GM23248 (cell line): Measurements from ENCODE around the gene FAM89B. TPM values are rescaled to one million over a fixed set of nuclear protein-coding genes. Genes with fewer than 3 reads are reported as not detected.
"Not testable (repeated sequence)": the region's sequence is repeated elsewhere in the genome, so short reads cannot be mapped to it uniquely, and the experiment has no call there.

Experiments used
- DNase-seq: peaks from one replicate; pipeline ENCODE4 v3.0.0-alpha.2; 2015
- H2AFZ ChIP-seq: fragments of 200-600 bp; sonication (generic); 2 replicates; pipeline ENCODE4 v1.6.1; 2016; ENCODE audit warnings: antibody characterized with exemption
- H3F3A ChIP-seq: fragments of 200-600 bp; sonication (generic); 2 replicates; pipeline ENCODE4 v1.6.1; 2016; ENCODE audit warnings: mild to moderate bottlenecking, antibody characterized with exemption, mixed run types; ENCODE audit not compliant: insufficient read depth
- H3K27ac ChIP-seq: fragments of 200-600 bp; sonication (generic); 2 replicates; pipeline ENCODE4 v1.5.1; 2016; ENCODE audit warnings: mild to moderate bottlenecking
- H3K27me3 ChIP-seq: fragments of 200-600 bp; sonication (generic); replicated peaks from 2 replicates; pipeline ENCODE4 v1.6.1; 2016; ENCODE audit warnings: mild to moderate bottlenecking; ENCODE audit not compliant: insufficient read depth
- H3K36me3 ChIP-seq: fragments of 200-600 bp; sonication (generic); 2 replicates; pipeline ENCODE4 v1.6.1; 2016; ENCODE audit warnings: low read depth, mild to moderate bottlenecking
- H3K4me1 ChIP-seq: fragments of 200-600 bp; sonication (generic); 2 replicates; pipeline ENCODE4 v1.6.1; 2016; ENCODE audit warnings: mild to moderate bottlenecking; ENCODE audit not compliant: insufficient read depth
- H3K4me2 ChIP-seq: fragments of 200-600 bp; sonication (generic); one replicate; pipeline ENCODE4 v1.6.1; 2016; ENCODE audit warnings: mild to moderate bottlenecking; ENCODE audit not compliant: unreplicated experiment
- H3K4me3 ChIP-seq: fragments of 200-600 bp; sonication (generic); 2 replicates; pipeline ENCODE4 v1.5.1; 2016; ENCODE audit warnings: mild to moderate bottlenecking
- H3K79me2 ChIP-seq: fragments of 200-600 bp; sonication (generic); 2 replicates; pipeline ENCODE4 v1.6.1; 2016; ENCODE audit warnings: mild to moderate bottlenecking; ENCODE audit not compliant: insufficient read depth
- H3K9ac ChIP-seq: fragments of 200-600 bp; sonication (generic); 2 replicates; pipeline ENCODE4 v1.6.1; 2016; ENCODE audit warnings: mild to moderate bottlenecking
- H3K9me2 ChIP-seq: fragments of 200-600 bp; sonication (generic); 2 replicates; pipeline ENCODE4 v1.6.1; 2016; ENCODE audit warnings: mixed run types, mild to moderate bottlenecking, moderate library complexity; ENCODE audit not compliant: insufficient read depth
- H3K9me3 ChIP-seq: fragments of 200-600 bp; sonication (generic); one replicate; pipeline ENCODE4 v1.6.1; 2017; ENCODE audit warnings: low read depth
- H4K20me1 ChIP-seq: fragments of 200-600 bp; sonication (generic); 2 replicates; pipeline ENCODE4 v1.6.0; 2016; ENCODE audit not compliant: insufficient read depth
- EZH2 ChIP-seq: fragments of 200-600 bp; sonication (generic); IDR thresholded peaks from 2 replicates; pipeline ENCODE4 v1.6.1; 2018; ENCODE audit warnings: antibody characterized with exemption, mild to moderate bottlenecking; ENCODE audit not compliant: insufficient read depth, poor library complexity, severe bottlenecking
- EZH2phosphoT487 ChIP-seq: fragments of 200-600 bp; sonication (generic); IDR thresholded peaks from 2 replicates; pipeline ENCODE4 v1.6.1; 2018; ENCODE audit warnings: antibody characterized with exemption, moderate library complexity, mild to moderate bottlenecking, low read depth; ENCODE audit not compliant: insufficient read depth
- WGBS, 2 experiments: methylation state at CpG; one replicate each; pipeline ENCODE4 v1.1.6; 2015 to 2017; ENCODE audit warnings: low lambda C conversion rate in 2 of 2, low coverage in 1 of 2; ENCODE audit errors: missing lambda C conversion rate in 2 of 2; 5-methylcytosine and 5-hydroxymethylcytosine counted together
- in situ Hi-C: fragments of 300-500 bp; cut with MboI; formaldehyde crosslinking; loops from 2 replicates; pipeline ENCODE4 v1.15.0; 2020
- polyA plus RNA-seq: library from polyadenylated mRNA; unstranded; fragments of >200 nt; fragmentation: Nextera tagmentation; extraction: Ambion mirVana; gene quantifications from 2 replicates; pipeline ENCODE4 v1.2.1, GENCODE V29; 2016
- total RNA-seq: library from RNA; depleted of rRNA; stranded (reverse); fragments of >200 nt; shearing (Covaris generic); gene quantifications from 2 replicates; pipeline ENCODE4 v1.2.3, GENCODE V29; 2014

The FAM89B gene
- total and polyA plus RNA-seq, 2 experiments from 2014 or later: 67.0 to 73.1 TPM

GRCh38 chr11:65560555-65561418 lies 11.6 kb upstream of the FAM89B start:
- Histone ChIP-seq H3K4me2 (peak overlapping the region; percentile 10), H4K20me1 (no peaks in the 10 kb centered on the region), H3K9me3 (no peaks in the 10 kb centered on the region), H3F3A (peaks cover 45% of the 10 kb centered on the region), H3K9ac (peak overlapping the region; percentile 87), H3K4me1 (peaks cover 39% of the 10 kb centered on the region), H3K9me2 (no peaks in the 10 kb centered on the region), H3K79me2 (peaks cover 15% of the 10 kb centered on the region), H3K36me3 (no peaks in the 10 kb centered on the region), H3K4me3 (no peak overlapping the region), H3K27me3 (no peaks in the 10 kb centered on the region), H2AFZ (peak overlapping the region; percentile 17; the same call in 1 of the 2 replicates), H3K27ac (peak overlapping the region; percentile 89)
- TF ChIP-seq EZH2 (no peak), EZH2phosphoT487 (no peak)
- peak; percentile 76 for DNase-seq
- in situ Hi-C loops: no loop called here
- WGBS, 2 experiments: 7 to 10% methylated on average over 14 to 15 of the region's 15 CpGs

GRCh38 chr11:65562020-65562419 lies 10.3 kb upstream of the FAM89B start:
- Histone ChIP-seq H2AFZ (no peak overlapping the region), H3K9me3 (no peaks in the 10 kb centered on the region), H3F3A (peaks cover 34% of the 10 kb centered on the region), H4K20me1 (no peaks in the 10 kb centered on the region), H3K36me3 (no peaks in the 10 kb centered on the region), H3K4me1 (peaks cover 35% of the 10 kb centered on the region), H3K4me2 (no peak overlapping the region), H3K27ac (no peak overlapping the region), H3K9me2 (no peaks in the 10 kb centered on the region), H3K27me3 (no peaks in the 10 kb centered on the region), H3K4me3 (no peak overlapping the region), H3K9ac (no peak overlapping the region), H3K79me2 (peaks cover 15% of the 10 kb centered on the region)
- no peak for DNase-seq
- 80 to 82% methylated on average over 7 of the region's 7 CpGs for WGBS, 2 experiments
- in situ Hi-C loops: no loop called here
- TF ChIP-seq EZH2phosphoT487: no peak
- no peak for TF ChIP-seq EZH2

- WGBS, 2 experiments: 67 to 71% methylated on average over 8 to 9 of the region's 9 CpGs
Measured at GRCh38 chr11:65562788-65563187, 9.6 kb upstream of the FAM89B start.

DNA sequence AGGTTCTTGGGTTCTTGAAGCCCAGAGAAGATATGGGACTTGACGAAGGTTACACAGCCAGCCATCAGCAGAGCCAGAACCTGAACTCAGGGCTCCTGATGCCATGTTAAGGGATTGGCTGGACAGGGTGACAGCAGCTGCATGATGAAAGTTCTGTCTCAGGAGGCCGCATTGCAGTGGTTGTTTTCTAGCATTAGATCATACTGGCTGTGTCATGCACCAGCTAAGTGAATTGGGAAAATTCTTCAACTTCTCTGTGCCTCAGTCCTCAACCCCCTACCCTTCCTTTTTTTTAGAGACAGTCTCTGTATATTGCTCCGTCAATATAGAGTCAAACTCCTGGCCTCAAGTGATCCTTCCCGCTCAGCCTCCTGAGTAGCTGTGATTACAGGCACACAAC lies 8.7 kb upstream of the FAM89B start:
- Histone ChIP-seq H3K9me2 (no peaks in the 10 kb centered on the region), H4K20me1 (no peaks in the 10 kb centered on the region), H3K36me3 (no peaks in the 10 kb centered on the region), H3K4me2 (no peak overlapping the region), H3K27me3 (no peaks in the 10 kb centered on the region), H3K4me1 (peaks cover 36% of the 10 kb centered on the region), H2AFZ (no peak overlapping the region), H3K27ac (no peak overlapping the region), H3F3A (peaks cover 31% of the 10 kb centered on the region), H3K4me3 (no peak overlapping the region), H3K79me2 (peaks cover 23% of the 10 kb centered on the region), H3K9ac (no peak overlapping the region), H3K9me3 (no peaks in the 10 kb centered on the region)
- DNase-seq: peak; percentile 58
- TF ChIP-seq EZH2 (no peak), EZH2phosphoT487 (no peak)
- in situ Hi-C loops: no loop called here
- WGBS, 2 experiments: 84 to 85% methylated on average over 4 of the region's 4 CpGs

More at GRCh38 chr11:65562788-65563187, 9.6 kb upstream of the FAM89B start:
- Histone ChIP-seq H3K79me2 (peaks cover 15% of the 10 kb centered on the region), H2AFZ (no peak overlapping the region), H3F3A (peaks cover 31% of the 10 kb centered on the region), H3K9ac (no peak overlapping the region), H3K27me3 (no peaks in the 10 kb centered on the region), H3K9me3 (no peaks in the 10 kb centered on the region), H3K4me1 (peaks cover 35% of the 10 kb centered on the region), H4K20me1 (no peaks in the 10 kb centered on the region), H3K36me3 (no peaks in the 10 kb centered on the region), H3K9me2 (no peaks in the 10 kb centered on the region), H3K4me3 (no peak overlapping the region), H3K4me2 (no peak overlapping the region), H3K27ac (no peak overlapping the region)
- no peak for TF ChIP-seq EZH2phosphoT487
- TF ChIP-seq EZH2: no peak
- in situ Hi-C loops: no loop called here
- no peak for DNase-seq

DNA sequence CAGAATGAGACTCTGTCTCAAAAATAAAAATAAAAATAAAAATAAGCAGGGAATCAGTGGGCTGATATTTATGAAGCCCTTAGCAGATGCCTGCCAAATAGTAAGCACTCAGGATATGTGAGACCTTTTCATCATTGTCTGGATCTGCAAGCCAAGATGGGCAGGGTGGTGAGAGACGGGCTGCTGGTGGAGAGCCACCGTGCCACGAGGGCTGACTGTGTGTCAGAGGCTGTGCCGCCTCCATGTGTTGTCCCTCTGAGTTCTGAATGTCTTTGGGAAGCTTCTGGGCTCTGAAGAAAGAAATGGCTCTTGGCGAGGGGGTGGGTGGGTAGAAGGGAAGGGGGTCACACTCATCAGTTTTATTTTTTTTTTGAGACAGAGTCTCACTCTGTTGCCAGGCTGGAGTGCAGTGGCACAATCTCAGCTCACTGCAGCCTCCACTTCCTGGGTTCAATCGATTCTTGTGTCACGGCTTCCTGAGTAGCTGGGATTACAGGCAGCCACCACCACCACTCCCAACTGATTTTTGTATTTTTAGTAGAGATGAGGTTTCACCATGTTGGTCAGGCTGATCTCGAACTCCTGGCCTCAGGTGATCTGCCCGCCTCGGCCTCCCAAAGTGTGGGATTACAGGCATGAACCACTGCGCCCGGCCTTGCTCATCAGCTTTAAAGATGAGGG lies 7.3 kb upstream of the FAM89B start:
- H3K4me1 ChIP-seq: peaks cover 27% of the 10 kb centered on the region
- DNase-seq, H2AFZ ChIP-seq, H3K9me2 ChIP-seq, H3K9me3 ChIP-seq, H3K27me3 ChIP-seq, H3K4me3 ChIP-seq, H3K36me3 ChIP-seq, H4K20me1 ChIP-seq, H3K9ac ChIP-seq, in situ Hi-C loops, H3K4me2 ChIP-seq: not testable (repeated sequence)
- H3K79me2 ChIP-seq: peaks cover 32% of the 10 kb centered on the region
- H3F3A ChIP-seq: peaks cover 30% of the 10 kb centered on the region
- peak overlapping the region; percentile 46 for H3K27ac ChIP-seq
- WGBS, 2 experiments: 87% methylated on average over 12 of the region's 12 CpGs
